Esophagus muscularis mucosa (tissue), 3 donors: ENCODE data around the gene VMAC.

Experiments used
- CTCF ChIP-seq, 3 experiments: fragments of 200-600 bp in 2 of 3; fragments of 450-650 bp in 1 of 3; sonication (generic) in 2 of 3; IDR thresholded peaks; one replicate each; pipeline ENCODE4 v1.5.1; 2017 to 2019; ENCODE audit warnings: antibody characterized with exemption in 3 of 3, mild to moderate bottlenecking in 2 of 3, moderate library complexity in 1 of 3
- POLR2A ChIP-seq: fragments of 450-650 bp; IDR thresholded peaks from one replicate; pipeline ENCODE4 v1.6.1; 2017; ENCODE audit warnings: antibody characterized with exemption, moderate library complexity, mild to moderate bottlenecking, low read depth
- POLR2AphosphoS5 ChIP-seq, 2 donors: sonication (generic); formaldehyde crosslinking; IDR thresholded peaks; one replicate each; pipeline ENCODE4 v1.6.1; 2017; ENCODE audit warnings: antibody characterized with exemption in 2 of 2

- no peak for TF ChIP-seq CTCF (IDR thresholded peaks at IDR 0.05)
- TF ChIP-seq POLR2A, result no peak
- no peak for TF ChIP-seq POLR2AphosphoS5 (IDR thresholded peaks at IDR 0.05)
Measured at GRCh38 chr19:5911366-5911765, 6.7 kb downstream of the VMAC start.
